Epidermal melanocyte (primary cell): ENCODE measurements around the gene KCNK7.

Experiments used
- DNase-seq: peaks from one replicate; pipeline ENCODE4 v3.0.0; 2011; ENCODE audit warnings: low spot score; ENCODE audit not compliant: insufficient read length

Gene KCNK7

GRCh38 chr11:65589444-65590239, 6.0 kb downstream of the KCNK7 start:
- no peak for DNase-seq

GRCh38 chr11:65588199-65589054, 7.2 kb downstream of the KCNK7 start:
- DNase-seq: no peak

- peak; percentile 100 for DNase-seq
Observed at GRCh38 chr11:65586676-65587075, 8.9 kb downstream of the KCNK7 start.

- DNase-seq: no peak
Observed at GRCh38 chr11:65586247-65586630, 9.4 kb downstream of the KCNK7 start.

GRCh38 chr11:65585396-65586246, 10.0 kb downstream of the KCNK7 start:
- no peak for DNase-seq

GRCh38 chr11:65584723-65585171, 10.9 kb downstream of the KCNK7 start:
- DNase-seq: no peak

GRCh38 chr11:65584106-65584505, 11.5 kb downstream of the KCNK7 start:
- no peak for DNase-seq

- no peak for DNase-seq
Observed at GRCh38 chr11:65583589-65583988, 12.0 kb downstream of the KCNK7 start.

GRCh38 chr11:65581928-65582327, 13.7 kb downstream of the KCNK7 start:
- DNase-seq: no peak

GRCh38 chr11:65580756-65581155, 14.8 kb downstream of the KCNK7 start:
- no peak for DNase-seq

- no peak for DNase-seq
Observed at GRCh38 chr11:65580031-65580692, 15.4 kb downstream of the KCNK7 start.

GRCh38 chr11:65579291-65579690, 16.3 kb downstream of the KCNK7 start:
- no peak for DNase-seq

GRCh38 chr11:65578667-65579066, 16.9 kb downstream of the KCNK7 start:
- DNase-seq: no peak

GRCh38 chr11:65578134-65578533, 17.5 kb downstream of the KCNK7 start:
- no peak for DNase-seq

- no peak for DNase-seq
Observed at GRCh38 chr11:65577756-65578109, 17.9 kb downstream of the KCNK7 start.

GRCh38 chr11:65576867-65577755, 18.5 kb downstream of the KCNK7 start:
- DNase-seq: peak; percentile 70

- DNase-seq: no peak
Observed at GRCh38 chr11:65576232-65576866, 19.3 kb downstream of the KCNK7 start.

- DNase-seq: peak; percentile 90
Observed at GRCh38 chr11:65575568-65576231, 19.9 kb downstream of the KCNK7 start, which contains the start of gene EHBP1L1. EHBP1L1 (plus strand) TSS chr11:65576053; CDS start chr11:65576303, 250 bp downstream.
